ENCODE measurements around the gene PTPN2. TPM values are rescaled to one million over a fixed set of nuclear protein-coding genes. Genes with fewer than 3 reads are reported as not detected.

PTPN2 gene
- total and polyA plus RNA-seq, 2 of the 4 experiments (the other 2 are of a cell fraction) = 13.2 to 30.6 TPM

- Histone ChIP-seq H3K36me3 (ENCODE audit: control insufficient read depth, insufficient read depth, low read length) (no peaks in the 10 kb centered on the region), H3K9me1 (ENCODE audit: insufficient read depth, low read length) (peaks cover 4% of the 10 kb centered on the region; the same call in 1 of the 2 replicates), H3K27me3 (ENCODE audit: control insufficient read depth, insufficient read depth, low read length) (no peaks in the 10 kb centered on the region), H2BK20ac (ENCODE audit: low read depth, low read length) (no peak overlapping the region), H2AK9ac (replicated peaks; ENCODE audit: low read depth, low read length, poor library complexity) (no peak overlapping the region), H3K27ac (ENCODE audit: insufficient read depth, low read length) (no peak overlapping the region), H3K14ac (replicated peaks; ENCODE audit: low read depth, low read length) (no peak overlapping the region), H3K4me1 (ENCODE audit: control insufficient read depth, insufficient read depth, low read length) (peaks cover 5% of the 10 kb centered on the region), H3K18ac (ENCODE audit: low read depth, low read length) (no peak overlapping the region), H4K20me1 (ENCODE audit: insufficient read depth, low read length) (peaks cover 14% of the 10 kb centered on the region), H3K4me2 (ENCODE audit: low read depth, low read length) (no peak overlapping the region), H2AFZ (replicated peaks; ENCODE audit: low read length, poor library complexity) (no peak overlapping the region), H4K8ac (ENCODE audit: low read depth in 2 of 2, low read length in 2 of 2) (no peak overlapping the region), H3K9me3 (ENCODE audit: control insufficient read depth, insufficient read depth, low read length) (no peaks in the 10 kb centered on the region), H4K5ac (ENCODE audit: low read depth, low read length) (no peak overlapping the region), H2BK15ac (ENCODE audit: low read depth, low read length) (no peak overlapping the region), H4K91ac (ENCODE audit: insufficient read depth, low read depth, low read length) (no peak overlapping the region), H3K79me1 (ENCODE audit: low read depth in 1 of 2, low read length in 2 of 2) (peaks cover 15 to 35% of the 10 kb centered on the region in 2 experiments), H3K4ac (ENCODE audit: low read depth, low read length) (no peak overlapping the region), H3K9ac (ENCODE audit: low read depth, low read length) (no peak overlapping the region), H3K56ac (ENCODE audit: extremely low read depth, insufficient read depth, low read length) (no peak overlapping the region), H2BK5ac (ENCODE audit: low read depth, low read length, poor library complexity, severe bottlenecking) (no peak overlapping the region), H3K23ac (ENCODE audit: low read depth, low read length) (no peak overlapping the region), H2BK120ac (ENCODE audit: low read depth, low read length) (no peak overlapping the region), H3K4me3 (ENCODE audit: insufficient read depth, low read depth, low read length) (no peak overlapping the region), H2AK5ac (ENCODE audit: low read depth, low read length) (no peak overlapping the region)
- TF ChIP-seq MXI1 (IDR thresholded peaks at IDR 0.05; ENCODE audit: borderline replicate concordance, low read depth, low read length) (no peak), MAFK (IDR thresholded peaks at IDR 0.05; ENCODE audit: low read depth, low read length) (no peak), CTCF (conservative IDR thresholded peaks at IDR 0.05; ENCODE audit: low read depth, low read length) (no peak), FOS (IDR thresholded peaks at IDR 0.05; ENCODE audit: low read depth, low read length) (no peak), USF2 (IDR thresholded peaks at IDR 0.05; ENCODE audit: low read depth, low read length) (no peak), SMC3 (IDR thresholded peaks at IDR 0.05; ENCODE audit: low read depth, low read length) (no peak), RAD21 (IDR thresholded peaks at IDR 0.05; ENCODE audit: low read length) (no peak), NFE2L2 (IDR thresholded peaks at IDR 0.05; ENCODE audit: low read depth, low read length) (no peak), RCOR1 (IDR thresholded peaks at IDR 0.05; ENCODE audit: insufficient replicate concordance, low read length) (no peak), MAZ (IDR thresholded peaks at IDR 0.05; ENCODE audit: borderline replicate concordance, low read depth, low read length) (no peak), CHD1 (IDR thresholded peaks at IDR 0.05; ENCODE audit: low read depth, low read length) (no peak), CEBPB (IDR thresholded peaks at IDR 0.05; ENCODE audit: low read depth, low read length) (no peak), BHLHE40 (IDR thresholded peaks at IDR 0.05; ENCODE audit: low read depth, low read length) (no peak), RFX5 (IDR thresholded peaks at IDR 0.05; ENCODE audit: low read depth, low read length) (no peak), POLR2A (IDR thresholded peaks at IDR 0.05; ENCODE audit: low read depth, low read length) (no peak), ELK1 (IDR thresholded peaks at IDR 0.05; ENCODE audit: borderline replicate concordance, low read depth, low read length) (no peak)
- no CpG with 5 or more reads among the region's 1 CpG for WGBS, 2 experiments (ENCODE audit: extremely low coverage in 2 of 2, insufficient read length in 1 of 2)
- no peak for DNase-seq
- BruUV-seq (replicated peaks) = no TSS peak
- in situ Hi-C loops (cut with MboI; ENCODE audit: low sequenced_read_pairs) (no loop called here), dilution Hi-C loops (cut with HindIII; ENCODE audit: low sequenced_read_pairs, unreplicated experiment) (no loop called here), intact Hi-C loops (cut with micrococcal nuclease) (no loop called here)
- no peak for ATAC-seq (ENCODE audit: low read depth)
- POLR2A ChIA-PET (ENCODE audit: unreplicated experiment) = no interaction called here
- CTCF ChIA-PET = interaction anchor here (1.1 kb wide), 1 partner anchor 117 kb away, joined by 4 read pairs; no protein-coding TSS in a partner anchor
Measured at GRCh38 chr18:12861637-12862036, 22.4 kb downstream of the PTPN2 start.
